HG03342 (cell line): ENCODE measurements around the gene FGF13.

ENCODE experiments used
- ATAC-seq: cut with Tn5 transposase; IDR thresholded peaks from one replicate; pipeline ENCODE4 v1.9.1; 2021; ENCODE audit warnings: mild to moderate bottlenecking, moderate library complexity; ENCODE audit not compliant: unreplicated experiment

Gene FGF13

DNA sequence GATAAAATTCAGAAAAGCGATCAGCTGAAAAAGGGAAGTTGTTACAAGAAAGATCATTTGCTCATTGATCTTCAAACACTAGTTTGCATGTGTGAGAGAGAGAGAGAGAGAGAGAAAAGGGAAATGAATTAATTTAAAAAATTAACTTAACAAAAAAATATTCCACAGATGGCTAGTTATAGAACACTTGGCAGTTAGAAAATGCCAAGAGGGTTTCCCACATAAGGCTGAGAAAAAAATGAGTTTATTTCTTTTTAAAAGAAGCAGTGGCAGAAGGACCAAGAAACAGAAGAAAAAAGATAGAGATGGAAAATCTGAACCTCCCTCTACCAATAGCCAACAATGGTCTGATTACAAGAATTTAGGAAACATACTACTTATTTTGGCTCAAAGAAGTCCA is 47.1 kb downstream of the FGF13 start:
- no peak for ATAC-seq

DNA sequence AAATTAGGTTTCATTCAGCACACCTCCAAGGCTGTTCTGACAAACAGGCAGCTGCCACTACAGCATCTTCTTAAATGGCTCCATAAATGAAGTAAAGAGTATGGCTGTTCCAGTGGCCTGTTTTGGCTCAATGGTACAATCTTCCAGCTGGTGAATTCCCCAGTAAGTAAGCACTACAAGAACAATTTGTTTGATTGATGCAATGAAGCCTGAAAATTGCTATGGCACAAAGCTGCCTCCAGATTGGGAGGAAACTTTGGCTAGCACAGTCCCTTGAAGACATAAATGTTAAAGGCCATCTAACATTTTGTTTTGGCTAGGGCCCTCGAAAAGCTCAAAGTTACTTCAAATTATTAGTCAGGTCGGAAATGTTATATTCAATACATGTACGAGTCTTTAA is 47.5 kb downstream of the FGF13 start:
- ATAC-seq = no peak

DNA sequence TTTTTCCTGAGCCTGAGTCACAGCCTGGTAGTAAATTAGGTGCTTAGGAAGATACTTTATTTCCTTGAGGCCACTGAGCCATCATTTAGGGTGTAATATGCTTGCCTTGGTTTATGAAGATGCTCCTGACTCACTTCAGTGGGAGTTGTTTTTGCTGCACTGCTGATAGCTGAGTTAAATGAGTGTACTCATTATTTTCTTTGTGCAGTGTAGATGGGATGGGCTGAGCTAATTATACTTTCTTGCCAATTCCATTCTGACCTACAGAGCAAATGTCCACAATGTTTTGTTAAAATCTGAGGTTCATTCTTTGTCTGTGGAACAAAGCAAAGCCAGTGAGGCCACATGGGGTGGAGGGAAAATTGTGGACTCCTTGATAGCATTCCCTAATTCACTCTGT is 60.0 kb downstream of the FGF13 start:
- ATAC-seq = no peak

DNA sequence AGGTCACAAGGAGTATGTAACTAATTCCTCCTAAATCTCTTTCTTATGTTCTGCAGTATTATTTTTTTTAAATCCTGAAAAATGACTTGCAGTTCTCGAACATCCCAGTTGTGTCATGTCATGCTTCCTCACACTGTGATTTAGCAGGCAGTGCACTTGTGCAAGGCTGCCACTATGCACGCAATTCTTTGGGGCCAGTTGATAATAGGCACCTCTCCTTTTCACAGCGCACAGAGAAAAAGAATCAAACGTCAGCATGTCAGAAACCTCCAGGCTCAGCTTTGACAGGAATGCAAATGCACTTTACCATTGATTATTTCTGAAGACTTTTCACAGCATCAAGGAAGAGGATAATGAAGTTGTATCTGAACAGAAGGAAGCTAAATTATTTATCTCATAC is 62.9 kb downstream of the FGF13 start:
- no peak for ATAC-seq

DNA sequence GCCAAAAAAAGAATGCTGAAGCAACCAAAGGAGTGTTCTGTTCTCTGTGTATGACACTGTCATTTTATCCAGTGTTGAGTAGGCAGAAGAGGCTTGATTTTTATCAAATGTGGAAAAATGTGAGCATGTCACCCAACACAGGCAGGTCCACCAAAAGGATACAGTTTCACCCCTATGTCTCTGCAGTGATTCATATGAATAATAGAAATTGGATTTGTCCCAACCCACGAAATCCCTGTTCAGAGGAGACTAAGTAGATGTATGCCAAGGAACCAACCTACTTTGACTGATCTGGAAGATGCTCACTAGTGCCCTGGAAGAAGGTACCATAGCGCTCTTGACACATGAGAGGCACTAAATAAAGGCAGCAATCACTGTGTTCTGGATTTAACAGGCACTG is 72.5 kb downstream of the FGF13 start:
- no peak for ATAC-seq
